HG03521 (cell line): ENCODE results near the gene SP6.

Source experiments
- ATAC-seq: cut with Tn5 transposase; IDR thresholded peaks from one replicate; pipeline ENCODE4 v1.9.1; 2021; ENCODE audit warnings: mild to moderate bottlenecking, moderate library complexity; ENCODE audit not compliant: unreplicated experiment

SP6 gene

GRCh38 chr17:47850692-47851573, at the start of gene SP6:
Gene SP6 (minus strand): TSS chr17:47851163. CDS start chr17:47848429, 2,734 bp downstream.
- ATAC-seq = no peak

- no peak for ATAC-seq
These were observed 48.7 kb upstream of the SP6 start for GRCh38 chr17:47899643-47900042.

GRCh38 chr17:47898241-47898640, 47.3 kb upstream of the SP6 start:
- no peak for ATAC-seq

- no peak for ATAC-seq
These were observed 46.6 kb upstream of the SP6 start for GRCh38 chr17:47897561-47897960.

- no peak for ATAC-seq
These were observed 45.9 kb upstream of the SP6 start for GRCh38 chr17:47896672-47897490.

GRCh38 chr17:47895856-47896671, 45.1 kb upstream of the SP6 start, which contains the start of gene SP2:
Gene SP2 (plus strand): TSS chr17:47896236. CDS start chr17:47896287, 51 bp downstream.
- ATAC-seq = peak; percentile 86

GRCh38 chr17:47895347-47895855, 44.4 kb upstream of the SP6 start:
- ATAC-seq = no peak

- no peak for ATAC-seq
These were observed 43.8 kb upstream of the SP6 start for GRCh38 chr17:47894498-47895346.

- no peak for ATAC-seq
These were observed 40.7 kb upstream of the SP6 start for GRCh38 chr17:47891545-47892088.

GRCh38 chr17:47889734-47890529, 39.0 kb upstream of the SP6 start:
- ATAC-seq = no peak

GRCh38 chr17:47888293-47888692, 37.3 kb upstream of the SP6 start:
- ATAC-seq = no peak

- no peak for ATAC-seq
These were observed 34.2 kb upstream of the SP6 start for GRCh38 chr17:47884905-47885730.

- ATAC-seq = no peak
These were observed 33.4 kb upstream of the SP6 start for GRCh38 chr17:47884427-47884740.

GRCh38 chr17:47883589-47884426, 32.8 kb upstream of the SP6 start:
- no peak for ATAC-seq

- ATAC-seq = no peak
These were observed 32.0 kb upstream of the SP6 start for GRCh38 chr17:47882695-47883588.

GRCh38 chr17:47882247-47882646, 31.3 kb upstream of the SP6 start:
- no peak for ATAC-seq
